ENCODE measurements around the gene ARL16. TPM values are rescaled to one million over a fixed set of nuclear protein-coding genes. Genes with fewer than 3 reads are reported as not detected.

ARL16 gene
- total RNA-seq, 1 experiment from 2014 or later, result 46.7 TPM

DNA sequence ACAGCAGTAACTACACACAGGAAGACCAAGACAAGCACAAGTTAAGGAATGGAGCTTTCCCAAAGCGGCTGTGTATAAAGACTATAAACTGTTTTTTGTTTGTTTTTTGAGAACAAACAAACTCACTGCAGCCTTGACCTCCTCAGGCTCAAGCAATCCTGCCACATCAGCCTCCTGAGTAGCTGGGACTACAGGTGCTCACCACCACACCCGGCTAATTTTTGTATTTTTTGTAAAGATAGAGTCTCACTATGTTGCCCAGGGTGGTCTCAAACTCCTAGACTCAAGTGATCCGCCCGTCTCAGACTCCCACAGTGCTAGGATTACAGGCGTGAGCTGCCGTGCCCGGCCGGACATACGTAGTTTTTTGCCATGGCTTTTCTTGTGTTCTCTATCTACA is 23.2 kb downstream of the ARL16 start:
- H3K27ac Mint-ChIP-seq, result no peak overlapping the region
- ChIA-PET CTCF (interaction anchor here (1.1 kb wide), 1 partner anchor 33 kb away, joined by 3 read pairs; no protein-coding TSS in a partner anchor), POLR2A (no interaction called here)
- H3K36me3 Mint-ChIP-seq, result peaks cover 4% of the 10 kb centered on the region
- TF ChIP-seq, protein P1, sequence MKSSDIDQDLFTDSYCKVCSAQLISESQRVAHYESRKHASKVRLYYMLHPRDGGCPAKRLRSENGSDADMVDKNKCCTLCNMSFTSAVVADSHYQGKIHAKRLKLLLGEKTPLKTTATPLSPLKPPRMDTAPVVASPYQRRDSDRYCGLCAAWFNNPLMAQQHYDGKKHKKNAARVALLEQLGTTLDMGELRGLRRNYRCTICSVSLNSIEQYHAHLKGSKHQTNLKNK (CRISPR knock-in tag; IDR thresholded peaks at IDR 0.05), result no peak
- TF ChIP-seq KAT7 (CRISPR knock-in tag; IDR thresholded peaks at IDR 0.05; ENCODE audit: borderline replicate concordance), result no peak
- no peak for TF ChIP-seq ZNF138 (CRISPR knock-in tag; conservative IDR thresholded peaks at IDR 0.05)
- TF ChIP-seq, protein P2, sequence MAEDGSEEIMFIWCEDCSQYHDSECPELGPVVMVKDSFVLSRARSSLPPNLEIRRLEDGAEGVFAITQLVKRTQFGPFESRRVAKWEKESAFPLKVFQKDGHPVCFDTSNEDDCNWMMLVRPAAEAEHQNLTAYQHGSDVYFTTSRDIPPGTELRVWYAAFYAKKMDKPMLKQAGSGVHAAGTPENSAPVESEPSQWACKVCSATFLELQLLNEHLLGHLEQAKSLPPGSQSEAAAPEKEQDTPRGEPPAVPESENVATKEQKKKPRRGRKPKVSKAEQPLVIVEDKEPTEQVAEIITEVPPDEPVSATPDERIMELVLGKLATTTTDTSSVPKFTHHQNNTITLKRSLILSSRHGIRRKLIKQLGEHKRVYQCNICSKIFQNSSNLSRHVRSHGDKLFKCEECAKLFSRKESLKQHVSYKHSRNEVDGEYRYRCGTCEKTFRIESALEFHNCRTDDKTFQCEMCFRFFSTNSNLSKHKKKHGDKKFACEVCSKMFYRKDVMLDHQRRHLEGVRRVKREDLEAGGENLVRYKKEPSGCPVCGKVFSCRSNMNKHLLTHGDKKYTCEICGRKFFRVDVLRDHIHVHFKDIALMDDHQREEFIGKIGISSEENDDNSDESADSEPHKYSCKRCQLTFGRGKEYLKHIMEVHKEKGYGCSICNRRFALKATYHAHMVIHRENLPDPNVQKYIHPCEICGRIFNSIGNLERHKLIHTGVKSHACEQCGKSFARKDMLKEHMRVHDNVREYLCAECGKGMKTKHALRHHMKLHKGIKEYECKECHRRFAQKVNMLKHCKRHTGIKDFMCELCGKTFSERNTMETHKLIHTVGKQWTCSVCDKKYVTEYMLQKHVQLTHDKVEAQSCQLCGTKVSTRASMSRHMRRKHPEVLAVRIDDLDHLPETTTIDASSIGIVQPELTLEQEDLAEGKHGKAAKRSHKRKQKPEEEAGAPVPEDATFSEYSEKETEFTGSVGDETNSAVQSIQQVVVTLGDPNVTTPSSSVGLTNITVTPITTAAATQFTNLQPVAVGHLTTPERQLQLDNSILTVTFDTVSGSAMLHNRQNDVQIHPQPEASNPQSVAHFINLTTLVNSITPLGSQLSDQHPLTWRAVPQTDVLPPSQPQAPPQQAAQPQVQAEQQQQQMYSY (CRISPR knock-in tag; IDR thresholded peaks at IDR 0.05), result no peak
- TF ChIP-seq ELF4 (CRISPR knock-in tag; IDR thresholded peaks at IDR 0.05; ENCODE audit: low read depth), result no peak
- no peak for TF ChIP-seq NFYB (CRISPR knock-in tag; conservative IDR thresholded peaks at IDR 0.05; ENCODE audit: low read depth)
- TF ChIP-seq, protein P3, sequence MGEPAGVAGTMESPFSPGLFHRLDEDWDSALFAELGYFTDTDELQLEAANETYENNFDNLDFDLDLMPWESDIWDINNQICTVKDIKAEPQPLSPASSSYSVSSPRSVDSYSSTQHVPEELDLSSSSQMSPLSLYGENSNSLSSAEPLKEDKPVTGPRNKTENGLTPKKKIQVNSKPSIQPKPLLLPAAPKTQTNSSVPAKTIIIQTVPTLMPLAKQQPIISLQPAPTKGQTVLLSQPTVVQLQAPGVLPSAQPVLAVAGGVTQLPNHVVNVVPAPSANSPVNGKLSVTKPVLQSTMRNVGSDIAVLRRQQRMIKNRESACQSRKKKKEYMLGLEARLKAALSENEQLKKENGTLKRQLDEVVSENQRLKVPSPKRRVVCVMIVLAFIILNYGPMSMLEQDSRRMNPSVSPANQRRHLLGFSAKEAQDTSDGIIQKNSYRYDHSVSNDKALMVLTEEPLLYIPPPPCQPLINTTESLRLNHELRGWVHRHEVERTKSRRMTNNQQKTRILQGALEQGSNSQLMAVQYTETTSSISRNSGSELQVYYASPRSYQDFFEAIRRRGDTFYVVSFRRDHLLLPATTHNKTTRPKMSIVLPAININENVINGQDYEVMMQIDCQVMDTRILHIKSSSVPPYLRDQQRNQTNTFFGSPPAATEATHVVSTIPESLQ (CRISPR knock-in tag; IDR thresholded peaks at IDR 0.05), result no peak
- TF ChIP-seq, protein P4, sequence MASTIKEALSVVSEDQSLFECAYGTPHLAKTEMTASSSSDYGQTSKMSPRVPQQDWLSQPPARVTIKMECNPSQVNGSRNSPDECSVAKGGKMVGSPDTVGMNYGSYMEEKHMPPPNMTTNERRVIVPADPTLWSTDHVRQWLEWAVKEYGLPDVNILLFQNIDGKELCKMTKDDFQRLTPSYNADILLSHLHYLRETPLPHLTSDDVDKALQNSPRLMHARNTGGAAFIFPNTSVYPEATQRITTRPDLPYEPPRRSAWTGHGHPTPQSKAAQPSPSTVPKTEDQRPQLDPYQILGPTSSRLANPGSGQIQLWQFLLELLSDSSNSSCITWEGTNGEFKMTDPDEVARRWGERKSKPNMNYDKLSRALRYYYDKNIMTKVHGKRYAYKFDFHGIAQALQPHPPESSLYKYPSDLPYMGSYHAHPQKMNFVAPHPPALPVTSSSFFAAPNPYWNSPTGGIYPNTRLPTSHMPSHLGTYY (CRISPR knock-in tag; IDR thresholded peaks at IDR 0.05), result no peak
- no peak overlapping the region for H3K4me3 Mint-ChIP-seq
- DNase-seq (ENCODE audit: low spot score) (no peak), ATAC-seq (no peak)
- no peaks in the 10 kb centered on the region for H3K9me3 Mint-ChIP-seq
- H3K4me1 Mint-ChIP-seq, result peaks cover under 1% of the 10 kb centered on the region; the same call in 1 of the 2 replicates
- H3K27me3 Mint-ChIP-seq (ENCODE audit: low read depth), result no peaks in the 10 kb centered on the region

DNA sequence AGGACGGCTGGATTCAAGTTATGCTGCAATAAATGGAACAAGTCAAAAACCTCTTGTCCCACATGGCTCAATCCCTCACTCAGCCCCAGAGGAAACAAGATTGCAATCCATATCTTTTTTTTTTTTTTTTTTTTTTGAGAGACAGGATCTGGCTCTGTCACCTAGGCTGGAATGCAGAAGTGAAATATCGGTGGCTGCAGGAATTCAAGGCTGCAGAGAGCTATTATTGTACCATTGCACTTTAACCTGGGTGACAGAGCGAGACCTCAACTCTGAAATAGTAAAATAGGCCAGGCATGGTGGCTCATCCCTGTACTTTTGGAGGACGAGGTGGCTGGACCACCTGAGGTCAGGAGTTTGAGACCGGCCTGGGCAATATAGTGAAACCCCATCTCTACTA is 24.6 kb downstream of the ARL16 start:
- no peaks in the 10 kb centered on the region for H3K36me3 Mint-ChIP-seq
- H3K4me1 Mint-ChIP-seq, result peaks cover 2% of the 10 kb centered on the region
- ChIA-PET POLR2A (no interaction called here), CTCF (no interaction called here)
- H3K9me3 Mint-ChIP-seq, result no peaks in the 10 kb centered on the region
- no peak for DNase-seq (ENCODE audit: low spot score)
- no peak overlapping the region for H3K27ac Mint-ChIP-seq
- H3K27me3 Mint-ChIP-seq (ENCODE audit: low read depth), result no peaks in the 10 kb centered on the region; the same call in 1 of the 2 replicates
- ATAC-seq, result no peak
- no peak overlapping the region for H3K4me3 Mint-ChIP-seq
- TF ChIP-seq ATF2 (CRISPR knock-in tag; IDR thresholded peaks at IDR 0.05; ENCODE audit: borderline replicate concordance, low read depth) (no peak), ZNF396 (CRISPR knock-in tag; IDR thresholded peaks at IDR 0.05; ENCODE audit: borderline replicate concordance) (no peak), MAX (CRISPR knock-in tag; IDR thresholded peaks at IDR 0.05) (no peak), E2F1 (CRISPR knock-in tag; IDR thresholded peaks at IDR 0.05) (no peak), ZNF423 (CRISPR knock-in tag; IDR thresholded peaks at IDR 0.05) (no peak), AR (CRISPR knock-in tag; IDR thresholded peaks at IDR 0.05) (no peak), IRF1 (CRISPR knock-in tag; IDR thresholded peaks at IDR 0.05) (no peak), SOX15 (CRISPR knock-in tag; IDR thresholded peaks at IDR 0.05) (no peak)
- TF ChIP-seq, protein P5, sequence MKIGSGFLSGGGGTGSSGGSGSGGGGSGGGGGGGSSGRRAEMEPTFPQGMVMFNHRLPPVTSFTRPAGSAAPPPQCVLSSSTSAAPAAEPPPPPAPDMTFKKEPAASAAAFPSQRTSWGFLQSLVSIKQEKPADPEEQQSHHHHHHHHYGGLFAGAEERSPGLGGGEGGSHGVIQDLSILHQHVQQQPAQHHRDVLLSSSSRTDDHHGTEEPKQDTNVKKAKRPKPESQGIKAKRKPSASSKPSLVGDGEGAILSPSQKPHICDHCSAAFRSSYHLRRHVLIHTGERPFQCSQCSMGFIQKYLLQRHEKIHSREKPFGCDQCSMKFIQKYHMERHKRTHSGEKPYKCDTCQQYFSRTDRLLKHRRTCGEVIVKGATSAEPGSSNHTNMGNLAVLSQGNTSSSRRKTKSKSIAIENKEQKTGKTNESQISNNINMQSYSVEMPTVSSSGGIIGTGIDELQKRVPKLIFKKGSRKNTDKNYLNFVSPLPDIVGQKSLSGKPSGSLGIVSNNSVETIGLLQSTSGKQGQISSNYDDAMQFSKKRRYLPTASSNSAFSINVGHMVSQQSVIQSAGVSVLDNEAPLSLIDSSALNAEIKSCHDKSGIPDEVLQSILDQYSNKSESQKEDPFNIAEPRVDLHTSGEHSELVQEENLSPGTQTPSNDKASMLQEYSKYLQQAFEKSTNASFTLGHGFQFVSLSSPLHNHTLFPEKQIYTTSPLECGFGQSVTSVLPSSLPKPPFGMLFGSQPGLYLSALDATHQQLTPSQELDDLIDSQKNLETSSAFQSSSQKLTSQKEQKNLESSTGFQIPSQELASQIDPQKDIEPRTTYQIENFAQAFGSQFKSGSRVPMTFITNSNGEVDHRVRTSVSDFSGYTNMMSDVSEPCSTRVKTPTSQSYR (CRISPR knock-in tag; IDR thresholded peaks at IDR 0.05), result no peak
